HG03135 (cell line): Measurements from ENCODE around the gene MSRB2.
A peak's percentile ranks its signal among the peaks of the same experiment; 100 is the strongest.

ENCODE experiments used
- ATAC-seq: cut with Tn5 transposase; IDR thresholded peaks from one replicate; pipeline ENCODE4 v1.9.1; 2021; ENCODE audit warnings: mild to moderate bottlenecking, moderate library complexity; ENCODE audit not compliant: unreplicated experiment

The MSRB2 gene

GRCh38 chr10:23111517-23112286 lies 16.3 kb downstream of the MSRB2 start:
- ATAC-seq: no peak

- no peak for ATAC-seq
Measured at GRCh38 chr10:23114228-23114850, 19.0 kb downstream of the MSRB2 start.

GRCh38 chr10:23116486-23117205 lies 21.3 kb downstream of the MSRB2 start:
- no peak for ATAC-seq

- ATAC-seq: no peak
Measured at GRCh38 chr10:23120001-23120934, 24.9 kb downstream of the MSRB2 start.

- ATAC-seq: no peak
Measured at GRCh38 chr10:23121135-23121534, 25.8 kb downstream of the MSRB2 start.

- no peak for ATAC-seq
Measured at GRCh38 chr10:23136462-23136861, 41.1 kb downstream of the MSRB2 start.

- ATAC-seq: no peak
Measured at GRCh38 chr10:23139677-23140076, 44.3 kb downstream of the MSRB2 start.

GRCh38 chr10:23141995-23142394 lies 46.6 kb downstream of the MSRB2 start:
- no peak for ATAC-seq

- ATAC-seq: no peak
Measured at GRCh38 chr10:23146258-23146657, 50.9 kb downstream of the MSRB2 start.

GRCh38 chr10:23147035-23147434 lies 51.7 kb downstream of the MSRB2 start:
- ATAC-seq: no peak

GRCh38 chr10:23148214-23148613 lies 52.8 kb downstream of the MSRB2 start:
- ATAC-seq: no peak

GRCh38 chr10:23150091-23150490 lies 54.7 kb downstream of the MSRB2 start:
- ATAC-seq: no peak

- no peak for ATAC-seq
Measured at GRCh38 chr10:23150610-23151009, 55.2 kb downstream of the MSRB2 start.

GRCh38 chr10:23151071-23151470 lies 55.7 kb downstream of the MSRB2 start:
- no peak for ATAC-seq

GRCh38 chr10:23155169-23155568 lies 59.8 kb downstream of the MSRB2 start:
- no peak for ATAC-seq

GRCh38 chr10:23156447-23157150 lies 61.2 kb downstream of the MSRB2 start:
- ATAC-seq: no peak

GRCh38 chr10:23157239-23157681 lies 61.9 kb downstream of the MSRB2 start:
- ATAC-seq: no peak

GRCh38 chr10:23157691-23158369 lies 62.5 kb downstream of the MSRB2 start:
- no peak for ATAC-seq

- peak; percentile 60 for ATAC-seq
Measured at GRCh38 chr10:23158370-23158769, 63.0 kb downstream of the MSRB2 start.
